GM12872 (cell line): ENCODE data around the gene SAMHD1.

Experiments used
- CTCF ChIP-seq: IDR thresholded peaks from 3 replicates; pipeline ENCODE4 v1.5.1; 2011; ENCODE audit warnings: low read depth, mild to moderate bottlenecking, low read length, moderate library complexity; ENCODE audit not compliant: insufficient read depth

SAMHD1 gene

GRCh38 chr20:36984257-36984638, 32.7 kb upstream of the SAMHD1 start:
- no peak for TF ChIP-seq CTCF

- TF ChIP-seq CTCF, result no peak
These were observed 23.8 kb upstream of the SAMHD1 start for GRCh38 chr20:36975099-36975818.

GRCh38 chr20:36974660-36975059, 23.2 kb upstream of the SAMHD1 start:
- TF ChIP-seq CTCF, result no peak

GRCh38 chr20:36971103-36971502, 19.6 kb upstream of the SAMHD1 start:
- no peak for TF ChIP-seq CTCF

GRCh38 chr20:36969478-36970186, 18.1 kb upstream of the SAMHD1 start:
- TF ChIP-seq CTCF, result no peak

- TF ChIP-seq CTCF, result no peak
These were observed 17.5 kb upstream of the SAMHD1 start for GRCh38 chr20:36969051-36969450.

GRCh38 chr20:36967636-36968035, 16.1 kb upstream of the SAMHD1 start:
- TF ChIP-seq CTCF, result no peak
